ENCODE results near the gene QRICH1. TPM values are rescaled to one million over a fixed set of nuclear protein-coding genes. Genes with fewer than 3 reads are reported as not detected.

The QRICH1 gene
- total and polyA plus RNA-seq, 2 of the 4 experiments (the other 2 are of a cell fraction): 62.7 to 77.3 TPM

- Histone ChIP-seq H2BK15ac (ENCODE audit: low read depth, low read length) (no peak overlapping the region), H3K9ac (ENCODE audit: low read depth, low read length) (peak overlapping the region; percentile 11; the same call in 1 of the 2 replicates), H2BK20ac (ENCODE audit: low read depth, low read length) (no peak overlapping the region), H3K79me1 (ENCODE audit: low read depth in 1 of 2, low read length in 2 of 2) (peaks cover 42 to 68% of the 10 kb centered on the region in 2 experiments), H3K14ac (replicated peaks; ENCODE audit: low read depth, low read length) (no peak overlapping the region), H4K8ac (ENCODE audit: low read depth in 2 of 2, low read length in 2 of 2) (no peak overlapping the region), H4K5ac (ENCODE audit: low read depth, low read length) (no peak overlapping the region), H2AK5ac (ENCODE audit: low read depth, low read length) (no peak overlapping the region), H3K4me1 (ENCODE audit: control insufficient read depth, insufficient read depth, low read length) (peaks cover 2% of the 10 kb centered on the region; the same call in 1 of the 2 replicates), H3K23ac (ENCODE audit: low read depth, low read length) (no peak overlapping the region), H3K4ac (ENCODE audit: low read depth, low read length) (no peak overlapping the region), H3K4me3 (ENCODE audit: insufficient read depth, low read depth, low read length) (no peak overlapping the region), H2AFZ (replicated peaks; ENCODE audit: low read length, poor library complexity) (no peak overlapping the region), H4K91ac (ENCODE audit: insufficient read depth, low read depth, low read length) (no peak overlapping the region), H2BK120ac (ENCODE audit: low read depth, low read length) (no peak overlapping the region), H3K27me3 (ENCODE audit: control insufficient read depth, insufficient read depth, low read length) (no peaks in the 10 kb centered on the region), H2BK5ac (ENCODE audit: low read depth, low read length, poor library complexity, severe bottlenecking) (no peak overlapping the region), H3K9me3 (ENCODE audit: control insufficient read depth, insufficient read depth, low read length) (no peaks in the 10 kb centered on the region), H3K18ac (ENCODE audit: low read depth, low read length) (no peak overlapping the region), H2AK9ac (replicated peaks; ENCODE audit: low read depth, low read length, poor library complexity) (no peak overlapping the region), H3K27ac (ENCODE audit: insufficient read depth, low read length) (no peak overlapping the region; the same call in 1 of the 2 replicates), H3K4me2 (ENCODE audit: low read depth, low read length) (no peak overlapping the region), H4K20me1 (ENCODE audit: insufficient read depth, low read length) (peaks cover 7% of the 10 kb centered on the region; the same call in 1 of the 2 replicates), H3K36me3 (ENCODE audit: control insufficient read depth, insufficient read depth, low read length) (peaks cover 33% of the 10 kb centered on the region), H3K56ac (ENCODE audit: extremely low read depth, insufficient read depth, low read length) (no peak overlapping the region), H3K9me1 (ENCODE audit: insufficient read depth, low read length) (peaks cover 18% of the 10 kb centered on the region)
- POLR2A ChIA-PET (ENCODE audit: unreplicated experiment): no interaction called here
- no peak for ATAC-seq (ENCODE audit: low read depth)
- 88% methylated on average over 3 of the region's 7 CpGs; no CpG with 5 or more reads in 1 of the 2 experiments for WGBS, 2 experiments (ENCODE audit: extremely low coverage in 2 of 2, insufficient read length in 1 of 2)
- no peak for DNase-seq
- dilution Hi-C loops (cut with HindIII; ENCODE audit: low sequenced_read_pairs, unreplicated experiment) (no loop called here), in situ Hi-C loops (cut with MboI; ENCODE audit: low sequenced_read_pairs) (no loop called here), intact Hi-C loops (cut with micrococcal nuclease) (no loop called here)
- TF ChIP-seq NFE2L2 (IDR thresholded peaks at IDR 0.05; ENCODE audit: low read depth, low read length): no peak
- TF ChIP-seq BHLHE40 (IDR thresholded peaks at IDR 0.05; ENCODE audit: low read depth, low read length): no peak
- no TSS peak for BruUV-seq (replicated peaks)
- CTCF ChIA-PET: interaction anchor here (0.6 kb wide), 2 partner anchors 10 to 36 kb away, joined by 3 to 6 read pairs; no protein-coding TSS in a partner anchor
Observed at GRCh38 chr3:49058011-49058410, 35.9 kb downstream of the QRICH1 start.
